HG03175 (cell line): ENCODE data around the gene PRKD2.
"Not testable (repeated sequence)": the region's sequence is repeated elsewhere in the genome, so short reads cannot be mapped to it uniquely, and the experiment has no call there.

Experiments used
- ATAC-seq: cut with Tn5 transposase; IDR thresholded peaks from one replicate; pipeline ENCODE4 v1.9.1; 2021; ENCODE audit warnings: mild to moderate bottlenecking, moderate library complexity; ENCODE audit not compliant: unreplicated experiment

Gene PRKD2

DNA sequence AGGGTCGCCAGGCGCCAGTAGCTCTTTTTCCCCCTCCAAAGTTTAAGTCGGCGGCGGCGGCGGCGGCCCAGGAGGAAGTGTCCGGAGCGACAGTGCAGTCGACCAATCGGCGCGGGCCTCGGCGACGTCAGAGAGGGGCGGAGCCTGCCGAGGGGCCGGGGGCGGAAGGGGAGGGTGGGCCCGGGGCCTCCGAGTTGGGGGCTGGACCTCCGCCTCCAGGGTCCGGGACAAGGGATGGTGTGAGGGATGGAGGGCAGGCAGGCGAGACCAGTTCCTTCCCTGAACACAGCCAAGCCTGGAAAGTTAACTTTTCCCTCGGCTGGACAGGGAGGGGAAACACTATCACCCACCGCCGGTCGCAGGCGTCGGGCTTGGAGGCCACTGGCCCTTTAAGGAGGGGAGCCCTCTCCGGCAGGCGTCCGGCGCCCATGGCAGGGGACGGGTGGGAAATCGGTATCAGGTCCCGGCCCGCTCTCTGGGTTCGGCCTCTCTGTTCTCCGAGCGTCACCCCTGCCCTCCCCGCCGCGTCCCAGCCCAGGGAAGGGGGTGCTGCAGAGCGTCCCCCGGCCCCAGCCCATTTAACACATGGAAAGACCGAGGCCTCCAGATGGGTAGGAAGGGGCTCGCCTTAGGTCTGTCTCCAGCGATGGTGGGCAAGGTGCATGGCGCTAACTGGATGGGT is at the start of gene PRKD2:
TSS of gene PRKD2 (minus strand) at position 81 of the 682 bp plus-strand sequence. CDS start 744 bp downstream, outside the sequence.
- ATAC-seq, result peak; percentile 44

DNA sequence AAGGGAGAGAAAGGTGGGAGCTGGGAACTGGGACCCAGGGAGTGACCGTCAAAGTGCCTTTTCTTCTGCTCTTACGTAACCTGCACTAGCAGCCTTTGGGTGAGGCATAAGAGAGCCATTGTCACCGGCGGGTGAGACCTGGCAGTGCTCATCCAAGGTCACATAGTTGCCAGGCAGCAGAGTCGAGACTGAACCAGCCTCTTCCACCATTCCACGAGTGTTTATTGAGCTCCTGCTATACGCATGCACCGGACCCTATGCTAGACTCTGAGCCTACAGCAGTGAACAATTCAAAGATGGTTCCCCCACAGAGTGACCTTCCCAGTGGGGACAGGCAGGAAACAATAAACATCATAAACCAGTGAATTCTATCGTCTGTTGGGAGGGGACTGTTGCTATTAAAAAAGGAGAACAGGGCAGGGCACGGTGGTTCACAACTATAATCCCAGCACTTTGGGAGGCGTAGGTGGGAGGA is 47.9 kb upstream of the PRKD2 start:
- no peak for ATAC-seq

DNA sequence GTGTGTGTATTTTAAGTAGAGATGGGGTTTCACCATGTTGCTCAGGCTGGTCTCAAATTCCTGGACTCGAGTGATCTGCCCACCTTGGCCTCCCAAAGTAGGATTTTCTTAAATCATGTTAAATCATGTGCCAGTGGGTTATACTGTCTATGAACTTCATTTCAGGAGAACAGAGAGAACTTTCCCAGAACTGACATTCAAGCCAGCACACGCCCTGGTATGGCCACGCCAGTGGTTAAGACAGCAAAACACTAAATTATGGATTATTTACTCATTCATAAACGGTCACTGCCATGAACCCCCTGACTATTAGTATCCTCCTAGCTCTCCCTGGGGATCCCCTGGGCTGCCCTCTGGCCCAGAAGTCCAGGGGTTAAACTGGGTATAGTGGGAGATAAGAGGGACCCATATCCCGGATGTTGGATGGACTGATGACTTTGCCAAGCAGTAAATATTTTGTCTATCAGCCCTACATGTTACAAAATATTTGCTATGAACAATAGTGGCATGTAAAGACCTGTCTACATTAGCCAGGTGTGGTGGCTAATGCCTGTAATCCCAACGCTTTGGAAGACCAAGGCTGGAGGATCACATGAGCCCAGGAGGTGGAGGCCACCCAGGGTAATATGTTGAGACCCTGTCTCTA is 45.5 kb upstream of the PRKD2 start:
- no peak for ATAC-seq

DNA sequence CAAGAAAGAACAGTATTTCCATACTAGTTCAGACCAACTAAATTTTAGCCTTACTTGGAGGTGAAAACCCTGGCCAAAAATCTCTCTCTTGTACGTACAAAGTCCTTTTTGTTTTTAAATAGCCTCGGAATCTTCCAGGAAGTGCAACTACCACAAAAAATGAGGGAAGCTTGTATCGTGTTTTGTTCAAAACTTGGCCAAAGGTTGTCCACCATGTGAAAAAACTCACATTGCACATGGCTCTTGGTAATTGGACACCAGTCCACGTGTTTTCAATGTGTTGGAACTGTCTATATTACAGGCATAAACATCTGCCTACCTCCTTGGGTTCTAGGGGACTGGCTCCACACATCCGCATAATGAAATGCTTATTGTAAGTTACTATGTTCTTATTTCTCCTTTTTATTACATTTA is 44.5 kb upstream of the PRKD2 start:
- no peak for ATAC-seq

DNA sequence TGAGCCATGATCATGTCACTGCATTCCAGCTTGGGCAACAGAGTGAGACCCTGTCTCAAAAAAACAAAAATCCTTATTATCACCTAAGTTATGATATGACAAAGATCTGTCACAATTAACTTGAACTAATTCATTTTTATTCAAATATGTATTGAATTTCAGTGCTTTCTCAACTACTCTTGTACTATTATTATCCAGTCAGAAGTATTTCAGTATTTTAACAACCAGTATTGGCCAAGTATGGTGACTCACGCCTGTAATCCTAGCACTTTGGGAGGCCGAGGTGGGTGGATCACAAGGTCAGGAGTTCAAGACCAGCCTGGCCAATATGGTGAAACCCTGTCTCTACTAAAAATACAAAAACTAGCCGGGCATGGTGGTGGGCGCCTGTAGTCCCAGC is 44.0 kb upstream of the PRKD2 start:
- not testable (repeated sequence) for ATAC-seq

DNA sequence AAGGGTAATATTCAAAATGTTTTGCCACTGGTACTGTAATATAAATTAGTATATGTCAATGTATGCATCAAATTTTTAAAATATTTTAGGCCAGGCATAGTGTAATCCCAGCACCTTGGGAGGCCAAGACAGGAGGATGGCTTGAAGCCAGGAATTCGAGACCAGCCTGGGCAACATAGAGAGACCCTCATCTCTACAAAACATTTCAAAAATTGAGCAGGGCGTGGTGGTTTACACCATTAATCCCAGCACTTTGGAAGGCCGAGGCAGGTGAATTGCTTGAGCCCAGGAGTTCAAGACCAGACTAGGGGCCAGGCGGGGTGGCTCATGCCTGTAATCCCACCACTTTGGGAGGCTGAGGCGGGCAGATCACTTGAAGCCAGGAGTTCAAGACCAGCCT is 43.4 kb upstream of the PRKD2 start:
- no peak for ATAC-seq

DNA sequence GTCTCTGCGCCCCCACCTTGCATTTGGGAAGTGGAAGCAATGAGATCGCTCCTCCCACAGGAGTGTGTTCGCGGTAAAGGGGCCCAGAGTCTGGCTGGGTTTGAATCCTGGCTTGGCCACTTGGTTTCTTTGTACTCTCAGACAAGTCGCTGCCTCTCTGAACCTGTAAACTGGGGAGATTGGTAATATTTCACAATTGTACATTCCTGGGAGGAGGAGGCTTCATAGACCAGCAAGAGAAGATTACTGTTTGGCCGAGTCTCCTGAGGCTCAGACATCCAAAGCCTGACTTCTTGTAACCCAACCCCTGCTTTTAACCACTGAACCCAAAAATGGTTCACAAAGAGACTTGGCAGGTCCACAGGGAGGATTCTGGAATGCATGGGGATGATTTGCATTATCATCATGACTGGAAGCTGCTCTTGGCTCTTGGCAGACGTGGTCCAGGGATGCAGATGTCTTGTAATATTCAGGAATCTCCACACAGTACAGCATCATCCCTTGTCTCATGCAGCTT is 43.0 kb upstream of the PRKD2 start:
- no peak for ATAC-seq

DNA sequence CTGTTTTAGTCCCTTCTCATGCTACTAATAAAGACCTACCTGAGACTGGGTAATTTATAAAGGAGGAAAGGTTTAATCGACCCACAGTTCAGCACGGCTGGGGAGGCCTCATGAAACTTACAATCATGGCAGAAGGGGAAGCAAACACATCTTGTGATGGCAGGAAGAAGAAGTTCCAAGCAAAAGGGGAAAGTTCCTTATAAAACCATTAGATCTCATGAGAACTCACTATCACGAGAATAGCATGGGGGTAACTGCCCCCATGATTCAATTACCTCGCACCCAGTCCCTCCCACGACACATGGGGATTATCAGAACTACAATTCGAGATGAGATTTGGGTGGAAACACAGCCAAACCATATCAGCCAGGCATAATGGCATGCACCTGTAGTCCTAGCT is 42.3 kb upstream of the PRKD2 start:
- ATAC-seq, result no peak

DNA sequence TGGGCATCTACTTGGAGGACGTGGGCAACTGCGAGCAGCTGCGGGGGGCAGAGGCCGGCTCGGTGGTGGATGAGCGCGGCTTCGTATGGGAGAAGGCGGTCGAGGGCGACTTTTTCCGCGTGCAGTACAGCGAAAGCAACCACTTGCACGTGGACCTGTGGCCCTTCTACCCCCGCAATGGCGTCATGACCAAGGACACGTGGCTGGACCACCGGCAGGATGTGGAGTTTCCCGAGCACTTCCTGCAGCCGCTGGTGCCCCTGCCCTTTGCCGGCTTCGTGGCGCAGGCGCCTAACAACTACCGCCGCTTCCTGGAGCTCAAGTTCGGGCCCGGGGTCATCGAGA is 39.6 kb upstream of the PRKD2 start:
- no peak for ATAC-seq

DNA sequence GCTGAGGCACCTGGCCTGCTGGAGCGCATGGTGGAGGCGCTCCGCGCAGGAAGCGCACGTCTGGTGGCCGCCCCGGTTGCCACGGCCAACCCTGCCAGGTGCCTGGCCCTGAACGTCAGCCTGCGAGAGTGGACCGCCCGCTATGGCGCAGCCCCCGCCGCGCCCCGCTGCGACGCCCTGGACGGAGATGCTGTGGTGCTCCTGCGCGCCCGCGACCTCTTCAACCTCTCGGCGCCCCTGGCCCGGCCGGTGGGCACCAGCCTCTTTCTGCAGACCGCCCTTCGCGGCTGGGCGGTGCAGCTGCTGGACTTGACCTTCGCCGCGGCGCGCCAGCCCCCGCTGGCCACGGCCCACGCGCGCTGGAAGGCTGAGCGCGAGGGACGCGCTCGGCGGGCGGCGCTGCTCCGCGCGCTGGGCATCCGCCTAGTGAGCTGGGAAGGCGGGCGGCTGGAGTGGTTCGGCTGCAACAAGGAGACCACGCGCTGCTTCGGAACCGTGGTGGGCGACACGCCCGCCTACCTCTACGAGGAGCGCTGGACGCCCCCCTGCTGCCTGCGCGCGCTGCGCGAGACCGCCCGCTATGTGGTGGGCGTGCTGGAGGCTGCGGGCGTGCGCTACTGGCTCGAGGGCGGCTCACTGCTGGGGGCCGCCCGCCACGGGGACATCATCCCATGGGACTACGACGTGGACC is 39.1 kb upstream of the PRKD2 start:
- ATAC-seq, result no peak

DNA sequence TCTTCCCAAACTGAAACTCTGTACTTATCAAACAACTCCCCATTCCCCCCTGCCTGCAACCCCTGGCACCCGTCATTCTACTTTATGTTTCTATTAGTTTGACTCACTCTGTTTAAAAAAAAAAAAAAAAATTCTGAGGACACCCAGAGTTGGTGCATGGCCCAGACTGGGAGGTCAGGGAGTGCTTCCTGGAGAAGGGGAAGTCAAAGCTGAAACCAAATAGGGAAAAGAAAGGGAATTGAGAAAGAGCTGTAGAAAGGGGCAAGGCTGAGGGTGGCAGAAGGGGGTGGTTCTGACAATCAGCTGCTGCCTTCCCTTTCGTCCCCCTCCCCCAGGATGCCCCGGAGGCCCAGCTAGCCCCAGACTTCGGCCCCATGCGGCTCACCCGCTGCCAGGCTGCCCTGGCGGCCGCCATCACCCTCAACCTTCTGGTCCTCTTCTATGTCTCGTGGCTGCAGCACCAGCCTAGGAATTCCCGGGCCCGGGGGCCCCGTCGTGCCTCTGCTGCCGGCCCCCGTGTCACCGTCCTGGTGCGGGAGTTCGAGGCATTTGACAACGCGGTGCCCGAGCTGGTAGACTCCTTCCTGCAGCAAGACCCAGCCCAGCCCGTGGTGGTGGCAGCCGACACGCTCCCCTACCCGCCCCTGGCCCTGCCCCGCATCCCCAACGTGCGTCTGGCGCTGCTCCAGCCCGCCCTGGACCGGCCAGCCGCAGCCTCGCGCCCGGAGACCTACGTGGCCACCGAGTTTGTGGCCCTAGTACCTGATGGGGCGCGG is 38.4 kb upstream of the PRKD2 start:
- ATAC-seq, result no peak

DNA sequence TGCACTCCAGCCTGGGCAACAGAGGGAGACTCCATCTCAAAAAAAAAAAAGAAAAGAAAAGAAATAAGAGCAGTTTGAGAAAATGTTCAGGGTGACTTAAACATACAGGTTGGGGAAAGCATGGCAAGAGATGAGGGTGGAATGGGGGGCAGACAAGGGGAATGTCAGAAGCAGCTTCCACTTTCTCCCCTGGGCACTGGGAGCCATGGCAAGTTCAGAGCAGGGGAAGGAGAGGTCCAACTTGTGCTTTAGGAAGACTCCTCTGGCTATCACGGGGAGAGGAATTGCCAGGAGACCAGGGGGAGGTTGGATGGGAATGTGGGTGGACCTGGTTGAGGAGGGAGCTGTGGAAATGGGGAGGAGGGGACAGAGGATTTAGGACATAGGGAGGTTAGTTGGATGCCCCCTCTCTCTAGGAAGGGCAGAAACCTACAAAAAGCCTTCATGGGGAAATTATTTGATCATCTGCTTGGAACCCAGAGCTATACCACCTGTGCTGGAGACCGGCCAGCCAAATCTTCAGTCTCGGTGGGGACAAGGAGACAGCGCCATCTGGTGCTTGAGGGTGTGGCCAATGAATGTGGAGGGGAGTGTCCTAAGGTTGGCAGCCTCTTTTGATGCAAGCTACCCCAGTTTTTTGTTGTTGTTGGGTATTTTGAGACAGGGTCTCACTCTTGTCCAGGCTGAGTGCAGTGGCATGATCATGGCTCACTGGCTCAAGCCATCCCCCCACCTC is 36.7 kb upstream of the PRKD2 start:
- peak; percentile 53 for ATAC-seq

DNA sequence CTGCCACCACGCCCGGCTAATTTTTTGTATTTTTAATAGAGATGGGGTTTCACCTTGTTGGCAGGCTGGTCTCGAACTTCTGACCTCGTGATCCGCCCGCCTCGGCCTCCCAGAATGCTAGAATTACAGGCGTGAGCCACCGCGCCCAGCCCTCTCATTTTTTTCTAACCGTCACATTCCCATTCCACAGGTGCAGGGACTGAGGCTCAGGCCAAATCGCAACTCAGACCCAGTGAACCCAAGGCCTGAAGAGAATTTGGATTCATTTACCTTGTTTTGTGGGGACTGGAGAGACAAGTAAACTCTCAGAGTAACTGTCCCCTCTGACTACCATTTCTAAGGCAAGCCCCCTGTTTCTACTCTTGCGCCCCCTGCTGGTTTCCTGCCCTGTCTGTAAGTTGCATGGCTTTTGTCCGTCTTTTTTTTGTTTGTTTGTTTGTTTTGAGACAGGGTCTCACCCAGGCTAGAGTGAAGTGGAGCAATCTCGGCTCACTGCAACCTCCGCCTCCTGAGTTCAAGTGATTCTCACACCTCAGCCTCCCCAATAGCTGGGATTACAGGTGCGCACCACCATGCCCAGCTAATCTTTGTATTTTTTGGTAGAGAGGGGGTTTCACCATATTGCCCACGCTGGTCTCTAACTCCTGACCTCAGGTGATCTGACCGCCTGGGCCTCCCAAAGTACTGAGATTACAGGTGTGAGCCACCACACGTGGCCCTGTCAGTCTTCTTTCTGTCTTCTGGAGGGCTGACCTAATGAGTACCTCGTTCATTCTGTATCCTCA is 31.6 kb upstream of the PRKD2 start:
- no peak for ATAC-seq

DNA sequence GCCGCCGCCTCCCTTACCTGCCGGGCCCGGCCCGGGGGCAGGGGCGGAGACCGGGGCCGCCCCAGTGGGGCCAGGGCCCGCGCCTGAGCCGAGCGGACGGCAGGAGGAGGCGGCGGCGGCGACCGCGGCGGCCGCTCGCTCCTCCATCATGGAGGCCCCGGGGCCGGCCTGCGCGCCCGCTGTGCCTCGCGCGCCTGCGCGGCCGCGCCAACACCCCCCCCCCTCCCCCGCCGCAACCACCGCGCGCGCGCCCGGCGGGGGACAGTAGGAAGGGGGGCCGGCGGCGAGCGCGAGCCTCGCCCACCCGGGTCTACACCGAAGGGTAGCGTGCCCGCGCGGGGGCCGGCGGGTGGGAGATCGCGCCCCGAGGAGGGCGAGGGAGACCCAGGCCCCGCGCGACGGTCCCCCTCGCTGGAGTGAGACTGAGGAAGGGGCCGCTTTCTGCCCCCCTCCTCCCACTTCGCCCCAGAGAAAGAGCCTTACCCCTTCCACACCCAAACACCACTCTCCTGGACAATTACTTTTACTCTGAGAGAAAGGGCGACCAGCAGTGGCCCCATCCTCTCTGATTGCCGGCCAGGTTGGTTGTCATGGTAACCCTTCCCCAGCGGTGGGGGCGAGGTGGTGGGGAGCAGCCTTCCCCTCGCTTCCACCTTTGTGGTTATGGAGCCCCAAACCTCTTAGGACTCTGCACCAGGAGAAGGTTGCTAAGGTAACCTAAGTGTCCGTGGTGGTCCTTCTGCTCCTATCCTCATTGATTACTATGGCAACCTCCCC is 29.6 kb upstream of the PRKD2 start, which contains the start of gene STRN4:
TSS of gene STRN4 (minus strand) at position 170 of the 777 bp plus-strand sequence. CDS start at position 150, 20 bp downstream.
- peak; percentile 36 for ATAC-seq

DNA sequence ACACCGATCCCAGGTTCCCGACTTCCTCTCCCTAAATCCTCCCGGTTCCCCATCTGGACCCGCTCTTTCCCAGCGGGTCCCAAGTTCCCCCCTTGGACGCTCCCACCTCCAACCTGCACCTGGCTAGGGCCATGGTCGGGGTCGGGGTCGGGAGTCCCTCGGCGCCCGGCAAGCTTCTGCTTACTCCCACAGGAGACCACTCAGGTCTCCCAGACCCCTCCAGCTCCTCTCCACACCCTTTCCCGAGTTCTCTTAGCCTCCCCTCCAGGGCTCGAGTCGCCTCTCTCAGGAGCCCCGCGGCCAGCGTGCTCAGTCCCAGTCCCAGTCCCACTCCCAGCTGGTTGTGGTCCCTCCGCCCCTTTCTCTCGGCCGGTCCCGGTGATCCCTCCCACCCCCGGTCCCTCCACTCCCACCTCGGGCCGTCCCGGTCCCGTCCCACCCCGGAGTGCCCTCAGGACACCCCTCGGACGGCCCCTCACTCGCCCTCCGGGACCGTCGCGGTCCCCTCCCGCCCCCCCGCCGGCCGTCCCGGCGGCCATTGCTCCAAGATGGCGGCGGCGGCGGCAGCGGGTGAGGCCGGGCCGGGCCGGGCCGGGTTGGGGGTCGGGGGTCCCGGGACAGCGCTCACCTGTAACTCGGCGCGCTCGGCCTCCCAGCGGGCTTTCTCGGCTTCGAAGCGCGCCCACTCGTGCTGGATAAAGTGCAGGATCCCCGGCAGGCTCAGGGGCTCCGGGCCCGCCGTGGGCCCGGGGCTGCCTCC is 28.8 kb upstream of the PRKD2 start, which contains the start of gene FKRP:
TSS of gene FKRP (plus strand) at position 537 of the 760 bp plus-strand sequence. CDS start 9,394 bp downstream, outside the sequence.
- ATAC-seq, result peak; percentile 42

DNA sequence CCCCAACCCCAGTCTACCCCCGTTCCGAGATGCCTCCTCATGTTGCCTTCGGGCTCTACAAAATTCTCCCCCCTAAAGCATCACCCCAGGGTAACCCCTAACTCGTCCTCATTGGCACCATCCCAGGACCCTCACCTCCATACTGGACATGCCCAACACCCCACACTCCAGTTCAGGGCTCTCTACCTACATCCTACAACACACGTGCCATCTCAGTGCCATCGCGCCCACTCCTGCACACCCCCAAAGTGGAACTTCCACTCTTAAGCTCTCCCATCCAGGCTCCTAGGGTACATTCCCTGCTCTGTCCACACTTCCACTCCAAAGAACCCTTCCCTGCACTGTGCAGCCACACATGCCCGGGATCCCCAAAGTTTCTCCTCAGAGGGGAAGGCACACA is 28.1 kb upstream of the PRKD2 start:
- ATAC-seq, result no peak

DNA sequence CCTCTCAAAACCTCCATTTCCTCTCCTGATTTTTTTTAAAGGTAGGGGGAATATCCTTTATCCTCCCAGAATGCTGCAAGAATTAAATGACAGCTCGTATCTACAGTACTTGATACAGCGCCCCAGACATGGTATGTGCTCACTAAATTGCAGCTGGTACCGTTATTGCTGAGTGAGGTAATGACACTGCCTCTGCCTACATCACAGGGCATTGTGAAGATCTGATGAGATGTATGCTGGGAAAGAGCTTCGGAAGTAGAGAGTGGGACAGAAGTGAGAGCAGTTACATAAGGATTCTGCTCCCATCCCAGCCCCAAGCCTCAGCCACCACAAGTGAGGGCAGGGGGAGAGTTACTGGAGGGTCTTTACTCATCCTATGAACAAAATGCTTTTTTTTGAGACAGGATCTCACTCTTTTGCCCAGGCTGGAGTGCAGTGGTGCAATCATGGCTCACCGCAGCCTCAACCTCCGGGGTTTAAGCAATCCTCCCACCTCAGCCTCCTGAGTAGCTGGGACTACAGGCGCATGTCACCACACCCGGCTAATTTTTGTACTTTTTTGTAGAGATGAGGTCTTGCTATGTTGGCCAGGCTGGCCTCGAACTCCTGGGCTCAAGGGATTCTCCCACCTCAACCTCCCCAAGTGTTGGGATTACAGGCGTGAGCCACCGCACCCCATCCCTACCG is 27.2 kb upstream of the PRKD2 start:
- no peak for ATAC-seq
